ENCODE measurements around the gene SAMD3.

SAMD3 gene

DNA sequence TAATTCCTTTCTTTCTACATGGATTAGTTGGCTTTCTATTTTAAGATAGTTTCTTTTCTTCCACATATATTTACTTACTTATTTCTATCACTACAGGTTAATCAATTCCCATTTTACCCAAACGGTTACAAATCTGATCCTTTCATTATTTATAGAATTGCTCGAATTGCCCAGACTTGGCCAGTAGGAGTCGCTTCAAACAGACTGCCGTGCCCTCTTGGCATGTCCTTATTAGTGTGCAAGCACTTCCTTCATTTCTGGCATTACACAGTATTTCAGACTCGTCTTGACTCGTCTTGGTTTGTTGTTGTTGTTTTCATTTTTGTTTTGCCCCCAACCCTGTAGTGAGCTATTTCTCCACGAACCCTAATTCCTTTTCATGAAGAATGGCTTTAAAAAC is 74.6 kb downstream of the SAMD3 start:
- peak; percentile 36 to 44 for DNase-seq
- TF ChIP-seq POLR2A (IDR thresholded peaks at IDR 0.05; ENCODE audit: low read length) (no peak), GATA1 (IDR thresholded peaks at IDR 0.05; ENCODE audit: low read depth, low read length) (no peak)

DNA sequence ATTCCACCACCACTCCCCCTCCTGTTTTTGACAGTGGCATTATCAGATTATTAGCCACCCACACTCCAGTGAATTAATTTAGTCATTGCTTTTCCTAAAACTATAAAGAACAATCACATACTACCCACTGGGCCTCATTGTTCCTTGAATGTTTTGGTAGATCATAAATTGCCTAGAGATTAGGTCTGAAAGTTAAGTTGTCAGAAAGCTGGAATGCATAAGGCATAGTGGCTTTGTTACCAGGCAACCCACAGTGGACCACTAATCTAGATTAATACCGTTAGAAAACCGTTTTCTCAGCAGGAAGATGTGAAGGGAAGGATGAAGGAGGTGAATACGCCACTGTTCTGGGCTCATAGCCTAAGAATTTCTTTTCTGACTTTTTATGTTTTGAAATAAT is 75.6 kb downstream of the SAMD3 start:
- TF ChIP-seq POLR2A (IDR thresholded peaks at IDR 0.05; ENCODE audit: low read length) (no peak), GATA1 (IDR thresholded peaks at IDR 0.05; ENCODE audit: low read depth, low read length) (no peak)
- no peak for DNase-seq

GRCh38 chr6:130143709-130144108 is 79.0 kb downstream of the SAMD3 start:
- TF ChIP-seq GATA1 (IDR thresholded peaks at IDR 0.05; ENCODE audit: low read depth, low read length) (no peak), POLR2A (IDR thresholded peaks at IDR 0.05; ENCODE audit: low read length) (no peak)
- DNase-seq, result no peak

DNA sequence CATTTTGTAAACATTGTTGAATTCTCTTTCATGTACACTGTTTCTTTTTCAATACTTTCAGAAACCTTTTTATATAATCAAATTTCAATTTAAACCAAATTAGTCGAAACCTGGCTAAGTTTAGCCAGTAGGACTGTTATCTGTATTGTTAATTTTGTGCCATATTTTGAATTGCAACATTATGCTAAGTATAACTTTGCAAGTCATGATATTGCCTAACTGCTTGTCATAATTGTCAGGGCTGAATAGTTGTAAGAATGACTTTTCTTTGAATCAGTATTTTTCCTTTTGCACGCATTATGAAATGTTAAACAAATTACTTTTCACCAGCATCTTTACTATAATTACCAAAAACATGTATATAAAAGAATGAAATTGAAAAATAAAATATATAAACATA is 82.7 kb downstream of the SAMD3 start:
- peak; percentile 25 to 57 for DNase-seq

GRCh38 chr6:130138909-130139242 is 83.9 kb downstream of the SAMD3 start:
- no peak for TF ChIP-seq POLR2A (IDR thresholded peaks at IDR 0.05; ENCODE audit: low read length)
- no peak for TF ChIP-seq GATA1 (IDR thresholded peaks at IDR 0.05; ENCODE audit: low read depth, low read length)
- DNase-seq, result no peak

More for the DNA sequence above, 82.7 kb downstream of the SAMD3 start:
- TF ChIP-seq GATA1 (IDR thresholded peaks at IDR 0.05; ENCODE audit: low read depth, low read length) (no peak), POLR2A (IDR thresholded peaks at IDR 0.05; ENCODE audit: low read length) (no peak)

GRCh38 chr6:130138116-130138908 is 84.4 kb downstream of the SAMD3 start:
- DNase-seq, result no peak
- no peak for TF ChIP-seq GATA1 (IDR thresholded peaks at IDR 0.05; ENCODE audit: low read depth, low read length)
- no peak for TF ChIP-seq POLR2A (IDR thresholded peaks at IDR 0.05; ENCODE audit: low read length)

DNA sequence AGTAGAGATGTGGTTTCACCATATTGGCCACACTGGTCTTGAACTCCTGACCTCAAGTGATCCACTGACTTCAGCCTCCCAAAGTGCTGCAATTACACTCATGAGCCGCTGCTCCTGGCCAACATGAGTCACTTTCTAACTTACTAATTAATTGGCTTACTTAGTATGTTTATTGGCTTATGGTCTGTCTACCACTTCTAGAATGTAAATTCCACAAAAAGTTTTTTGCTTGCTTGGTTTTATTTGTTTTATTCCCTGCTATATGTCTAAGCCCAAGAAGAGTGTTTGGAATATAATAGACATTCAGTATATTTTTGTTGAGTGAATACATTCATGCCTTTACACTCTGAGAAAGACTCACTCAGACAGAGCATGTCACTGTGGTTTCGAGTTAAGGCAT is 86.0 kb downstream of the SAMD3 start:
- DNase-seq, result no peak
- TF ChIP-seq GATA1 (IDR thresholded peaks at IDR 0.05; ENCODE audit: low read depth, low read length) (no peak), POLR2A (IDR thresholded peaks at IDR 0.05; ENCODE audit: low read length) (no peak)

- no peak for TF ChIP-seq POLR2A (IDR thresholded peaks at IDR 0.05; ENCODE audit: low read length)
- no peak for TF ChIP-seq GATA1 (IDR thresholded peaks at IDR 0.05; ENCODE audit: low read depth, low read length)
- DNase-seq, result no peak
These were observed 88.2 kb downstream of the SAMD3 start for GRCh38 chr6:130134582-130134981.

DNA sequence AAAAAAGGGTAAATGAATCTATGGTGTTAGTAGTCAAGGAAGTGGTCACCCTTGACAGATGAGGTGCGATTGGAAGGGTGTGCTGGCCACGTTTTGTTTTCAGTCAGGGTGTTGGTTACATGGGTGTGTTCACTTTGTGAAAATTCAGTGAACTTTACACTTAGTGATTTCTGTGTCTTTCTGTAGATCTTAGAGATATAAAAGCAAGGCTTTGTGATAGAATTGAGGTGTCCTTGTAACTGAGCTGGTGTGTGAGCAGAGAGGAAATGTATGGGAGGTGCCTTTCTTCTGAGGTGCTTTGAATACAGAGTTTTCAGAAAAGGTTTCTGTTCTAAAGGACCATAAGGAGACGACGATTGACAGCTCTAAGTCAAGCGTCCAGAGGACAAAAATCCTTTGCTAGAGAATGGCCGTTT is 90.5 kb downstream of the SAMD3 start:
- TF ChIP-seq GATA1 (IDR thresholded peaks at IDR 0.05; ENCODE audit: low read depth, low read length) (no peak), POLR2A (IDR thresholded peaks at IDR 0.05; ENCODE audit: low read length) (no peak)
- no peak for DNase-seq

DNA sequence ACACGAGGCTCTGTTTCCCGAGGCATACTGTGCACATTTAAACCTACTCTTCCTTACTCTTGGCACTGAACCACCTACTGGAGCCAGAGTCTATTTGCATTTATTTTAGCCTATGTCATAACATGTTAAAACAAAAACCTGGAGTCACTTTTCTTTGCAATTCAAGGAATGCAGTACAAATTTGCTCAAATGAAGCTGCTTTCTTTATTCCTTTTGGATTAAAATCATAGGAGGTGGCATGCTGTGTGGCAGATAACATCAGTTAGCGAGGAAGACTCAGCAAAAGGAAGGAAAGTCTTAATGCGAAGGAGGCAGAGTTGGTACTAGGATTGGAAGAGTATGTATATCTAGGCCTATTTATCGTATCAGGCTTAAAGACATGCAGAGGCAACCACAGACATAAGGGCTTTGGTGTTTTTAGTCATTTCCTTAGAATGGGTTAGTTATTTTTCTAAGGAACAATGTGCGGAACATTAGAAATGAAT is 92.9 kb downstream of the SAMD3 start:
- DNase-seq, result no peak

GRCh38 chr6:130128326-130128725 is 94.4 kb downstream of the SAMD3 start:
- TF ChIP-seq GATA1 (IDR thresholded peaks at IDR 0.05; ENCODE audit: low read depth, low read length) (no peak), POLR2A (IDR thresholded peaks at IDR 0.05; ENCODE audit: low read length) (no peak)
- no peak for DNase-seq

More for the DNA sequence above, 92.9 kb downstream of the SAMD3 start:
- TF ChIP-seq GATA1 (IDR thresholded peaks at IDR 0.05; ENCODE audit: low read depth, low read length) (no peak), POLR2A (IDR thresholded peaks at IDR 0.05; ENCODE audit: low read length) (no peak)

GRCh38 chr6:130127195-130127594 is 95.6 kb downstream of the SAMD3 start:
- TF ChIP-seq GATA1 (IDR thresholded peaks at IDR 0.05; ENCODE audit: low read depth, low read length), result no peak
- TF ChIP-seq POLR2A (IDR thresholded peaks at IDR 0.05; ENCODE audit: low read length), result no peak
- no peak for DNase-seq

GRCh38 chr6:130122243-130122642 is 100.5 kb downstream of the SAMD3 start:
- TF ChIP-seq POLR2A (IDR thresholded peaks at IDR 0.05; ENCODE audit: low read length) (no peak), GATA1 (IDR thresholded peaks at IDR 0.05; ENCODE audit: low read depth, low read length) (no peak)
- no peak for DNase-seq

- TF ChIP-seq GATA1 (IDR thresholded peaks at IDR 0.05; ENCODE audit: low read depth, low read length) (no peak), POLR2A (IDR thresholded peaks at IDR 0.05; ENCODE audit: low read length) (no peak)
- DNase-seq, result no peak
These were observed 102.0 kb downstream of the SAMD3 start for GRCh38 chr6:130120731-130121130.

- TF ChIP-seq POLR2A (IDR thresholded peaks at IDR 0.05; ENCODE audit: low read length), result no peak
- TF ChIP-seq GATA1 (IDR thresholded peaks at IDR 0.05; ENCODE audit: low read depth, low read length), result no peak
- DNase-seq, result no peak
These were observed 103.5 kb downstream of the SAMD3 start for GRCh38 chr6:130119211-130119610.
